Measurements from ENCODE around the gene SNX22. TPM values are rescaled to one million over a fixed set of nuclear protein-coding genes. Genes with fewer than 3 reads are reported as not detected.

SNX22 gene
- total RNA-seq, 2 donors from 2014 or later = 12.2 to 15.9 TPM

DNA sequence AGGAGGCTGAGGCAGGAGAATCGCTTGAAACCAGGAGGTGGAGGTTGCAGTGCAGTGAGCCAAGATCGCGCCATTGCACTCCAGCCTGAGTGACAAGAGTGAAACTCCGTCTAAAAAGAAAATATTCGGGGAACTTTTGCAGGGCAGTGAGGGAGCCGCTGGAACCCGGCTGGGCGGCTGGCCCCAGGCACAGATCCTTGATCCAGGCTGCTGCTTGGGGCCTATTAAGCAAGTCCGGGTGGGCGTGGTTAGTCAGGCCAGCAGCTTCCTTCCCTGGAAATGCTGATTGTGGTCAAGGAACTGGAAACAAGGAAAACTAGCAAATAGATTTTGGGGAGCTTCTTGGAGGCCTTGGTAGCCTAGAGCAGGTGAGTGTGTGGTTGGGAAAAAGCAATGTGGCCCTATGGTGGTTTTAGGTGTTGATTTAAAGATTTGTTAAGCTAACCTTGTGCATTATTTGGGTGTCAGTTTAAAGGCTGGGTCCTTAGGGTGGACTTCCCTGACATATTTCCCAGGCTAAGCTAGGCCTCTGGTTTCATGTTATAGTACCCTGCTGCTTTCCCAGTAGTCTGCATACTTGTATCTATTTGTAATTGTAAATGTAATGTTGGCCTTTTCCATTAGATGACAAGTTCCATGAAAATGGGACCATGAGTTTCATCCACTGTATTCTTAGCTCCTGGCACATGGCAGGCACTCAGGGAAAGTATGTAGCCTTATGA, 17.7 kb upstream of the SNX22 start:
- no peak overlapping the region for H3K4me3 ChIP-seq
- peaks cover 25 to 28% of the 10 kb centered on the region in 2 donors for H3K36me3 ChIP-seq
- WGBS = 85% methylated on average over 10 of the region's 10 CpGs
- DNase-seq (ENCODE audit: low spot score) = no peak
- H3K27me3 ChIP-seq (replicated peaks; ENCODE audit: insufficient read depth) = no peaks in the 10 kb centered on the region
- H3K27ac ChIP-seq = no peak overlapping the region
- H3K9me3 ChIP-seq = no peaks in the 10 kb centered on the region
- no peaks in the 10 kb centered on the region for H3K4me1 ChIP-seq (replicated peaks)
- intact Hi-C loops (cut with DNase I) = no loop called here
- TF ChIP-seq, protein P1, sequence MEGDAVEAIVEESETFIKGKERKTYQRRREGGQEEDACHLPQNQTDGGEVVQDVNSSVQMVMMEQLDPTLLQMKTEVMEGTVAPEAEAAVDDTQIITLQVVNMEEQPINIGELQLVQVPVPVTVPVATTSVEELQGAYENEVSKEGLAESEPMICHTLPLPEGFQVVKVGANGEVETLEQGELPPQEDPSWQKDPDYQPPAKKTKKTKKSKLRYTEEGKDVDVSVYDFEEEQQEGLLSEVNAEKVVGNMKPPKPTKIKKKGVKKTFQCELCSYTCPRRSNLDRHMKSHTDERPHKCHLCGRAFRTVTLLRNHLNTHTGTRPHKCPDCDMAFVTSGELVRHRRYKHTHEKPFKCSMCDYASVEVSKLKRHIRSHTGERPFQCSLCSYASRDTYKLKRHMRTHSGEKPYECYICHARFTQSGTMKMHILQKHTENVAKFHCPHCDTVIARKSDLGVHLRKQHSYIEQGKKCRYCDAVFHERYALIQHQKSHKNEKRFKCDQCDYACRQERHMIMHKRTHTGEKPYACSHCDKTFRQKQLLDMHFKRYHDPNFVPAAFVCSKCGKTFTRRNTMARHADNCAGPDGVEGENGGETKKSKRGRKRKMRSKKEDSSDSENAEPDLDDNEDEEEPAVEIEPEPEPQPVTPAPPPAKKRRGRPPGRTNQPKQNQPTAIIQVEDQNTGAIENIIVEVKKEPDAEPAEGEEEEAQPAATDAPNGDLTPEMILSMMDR (IDR thresholded peaks at IDR 0.05) = no peak
- no peak for TF ChIP-seq POLR2A (IDR thresholded peaks at IDR 0.05)
- no peak for TF ChIP-seq POLR2AphosphoS5 (IDR thresholded peaks at IDR 0.05)

DNA sequence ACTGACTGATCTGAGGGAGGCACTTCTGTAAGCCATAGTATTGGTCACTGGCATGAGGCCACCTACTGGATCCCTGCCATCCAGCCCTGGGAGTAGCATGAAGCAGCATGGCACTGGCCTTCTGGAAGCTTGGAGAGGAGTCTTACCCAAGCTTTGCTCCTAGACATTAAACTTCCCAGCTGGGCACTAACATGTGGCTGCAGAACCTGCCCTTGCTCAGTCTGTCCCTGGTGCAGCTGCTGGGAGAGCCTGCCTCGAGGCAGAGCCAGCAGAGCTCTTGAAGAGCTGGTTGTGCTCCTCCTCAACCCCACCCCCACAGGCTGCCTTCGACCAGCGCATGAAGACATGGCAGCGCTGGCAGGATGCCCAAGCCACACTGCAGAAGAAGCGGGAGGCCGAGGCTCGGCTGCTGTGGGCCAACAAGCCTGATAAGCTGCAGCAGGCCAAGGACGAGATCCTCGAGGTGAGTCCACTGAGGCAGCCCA, 17.1 kb upstream of the SNX22 start:
- intact Hi-C loops (cut with DNase I) = no loop called here
- no peak overlapping the region for H3K27ac ChIP-seq
- no peak for DNase-seq (ENCODE audit: low spot score)
- peaks cover 25 to 27% of the 10 kb centered on the region in 2 donors for H3K36me3 ChIP-seq
- no peaks in the 10 kb centered on the region for H3K27me3 ChIP-seq (replicated peaks; ENCODE audit: insufficient read depth)
- WGBS = 49% methylated on average over 9 of the region's 9 CpGs
- no peaks in the 10 kb centered on the region for H3K4me1 ChIP-seq (replicated peaks)
- H3K4me3 ChIP-seq = no peak overlapping the region
- TF ChIP-seq POLR2AphosphoS5 (IDR thresholded peaks at IDR 0.05) (no peak), POLR2A (IDR thresholded peaks at IDR 0.05) (no peak)
- TF ChIP-seq, protein P1 (IDR thresholded peaks at IDR 0.05) = no peak
- no peaks in the 10 kb centered on the region for H3K9me3 ChIP-seq

DNA sequence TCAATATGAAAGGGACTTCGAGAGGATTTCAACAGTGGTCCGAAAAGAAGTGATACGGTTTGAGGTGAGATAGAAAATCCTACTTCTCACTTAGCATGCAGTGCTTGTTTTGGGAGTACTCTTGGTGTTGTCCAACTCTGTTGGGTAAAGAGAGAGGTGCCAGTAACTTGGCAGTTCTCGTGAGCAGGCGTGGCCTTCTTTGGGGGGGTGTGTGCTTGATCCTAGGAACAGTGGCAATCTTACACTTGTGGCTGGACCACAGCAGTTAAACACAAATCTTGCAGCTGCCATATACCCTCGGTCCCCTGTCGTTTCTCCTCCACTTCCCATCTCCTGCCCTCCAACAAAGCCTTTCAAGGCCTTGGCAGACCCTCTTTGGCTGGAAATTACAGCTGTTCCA, 15.2 kb upstream of the SNX22 start:
- Histone ChIP-seq H3K9me3 (no peaks in the 10 kb centered on the region), H3K27ac (no peak overlapping the region), H3K27me3 (replicated peaks; ENCODE audit: insufficient read depth) (no peaks in the 10 kb centered on the region), H3K4me3 (no peak overlapping the region), H3K36me3 (peaks cover 17 to 18% of the 10 kb centered on the region in 2 donors), H3K4me1 (replicated peaks) (no peaks in the 10 kb centered on the region)
- DNase-seq (ENCODE audit: low spot score) = no peak
- no peak for TF ChIP-seq POLR2AphosphoS5 (IDR thresholded peaks at IDR 0.05)
- TF ChIP-seq, protein P1 (IDR thresholded peaks at IDR 0.05) = no peak
- TF ChIP-seq POLR2A (IDR thresholded peaks at IDR 0.05) = no peak
- 89% methylated on average over 7 of the region's 7 CpGs for WGBS
- intact Hi-C loops (cut with DNase I) = no loop called here

DNA sequence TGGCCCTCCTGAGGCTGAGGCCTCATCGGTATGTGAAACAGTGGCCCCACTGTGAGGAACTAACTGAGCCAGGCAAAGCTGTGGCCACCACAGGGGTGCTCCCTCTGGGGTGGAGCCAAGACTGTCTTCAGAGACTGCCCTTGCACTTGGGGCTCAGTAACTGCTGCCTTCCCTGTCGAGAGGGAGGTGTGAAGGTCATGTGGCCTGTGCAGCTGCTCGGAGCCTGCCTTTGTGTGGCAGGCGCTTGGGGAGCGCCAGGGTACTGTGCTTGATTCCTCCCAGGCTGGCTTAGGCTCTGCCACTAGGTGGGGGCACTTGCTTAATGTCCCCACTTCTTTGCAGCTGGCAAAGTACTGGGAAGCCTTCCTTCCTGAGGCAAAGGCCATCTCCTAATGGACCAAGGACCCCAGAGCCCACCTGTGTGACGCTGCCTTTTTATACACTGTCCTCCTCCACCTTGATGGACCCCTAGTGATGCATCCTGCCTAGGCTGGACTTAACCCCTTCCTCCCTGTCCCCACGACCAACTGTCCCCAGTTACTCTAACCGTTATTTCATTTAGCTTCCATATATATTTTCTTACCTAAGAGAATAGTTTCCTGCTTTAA, 14.2 kb upstream of the SNX22 start:
- H3K27me3 ChIP-seq (replicated peaks; ENCODE audit: insufficient read depth) = no peaks in the 10 kb centered on the region
- no peaks in the 10 kb centered on the region for H3K9me3 ChIP-seq
- peaks cover 16 to 17% of the 10 kb centered on the region in 2 donors for H3K36me3 ChIP-seq
- H3K4me3 ChIP-seq = no peak overlapping the region
- TF ChIP-seq, protein P1 (IDR thresholded peaks at IDR 0.05) = no peak
- TF ChIP-seq POLR2A (IDR thresholded peaks at IDR 0.05) (no peak), POLR2AphosphoS5 (IDR thresholded peaks at IDR 0.05) (no peak)
- H3K4me1 ChIP-seq (replicated peaks) = no peaks in the 10 kb centered on the region
- WGBS = 80% methylated on average over 8 of the region's 8 CpGs
- DNase-seq (ENCODE audit: low spot score) = no peak
- no peak overlapping the region for H3K27ac ChIP-seq
- intact Hi-C loops (cut with DNase I) = no loop called here

Measured in prostate gland (tissue), 2 donors.